Endothelial cell of umbilical vein (primary cell): Measurements from ENCODE around the gene TSTD1. TPM values are rescaled to one million over a fixed set of nuclear protein-coding genes. Genes with fewer than 3 reads are reported as not detected.

ENCODE experiments used
- BruUV-seq: library from RNA; stranded (reverse); fragments of 400-500 nt; replicated peaks from 2 replicates; lab custom pipeline; 2021; lab: Mats Ljungman, UMichigan
- CTCF ChIA-PET: fragments of 300-600, 350-600 bp; sonication (Branson Sonifier 250); formaldehyde crosslinking; loops from one replicate; lab custom pipeline; 2021; ENCODE audit warnings: antibody characterized with exemption, inconsistent platforms; lab: Charles Lee
- POLR2A ChIA-PET: fragments of 300-600, 350-600 bp; sonication (Branson Sonifier 250); formaldehyde crosslinking; loops from one replicate; lab custom pipeline; 2021; ENCODE audit warnings: antibody characterized with exemption, inconsistent platforms; lab: Charles Lee
- DNase-seq: peaks from one replicate; pipeline ENCODE4 v3.0.0-alpha.2; 2011; ENCODE audit warnings: low read depth, low spot score
- FAIRE-seq: peaks from 2 replicates; lab custom pipeline; 2011; peaks lifted over from hg19 to GRCh38; lab: Jason Lieb, UNC
- H2AFZ ChIP-seq: 2 replicates; pipeline ENCODE4 v1.6.0; 2012; ENCODE audit warnings: low read depth, low read length, control low read depth, inconsistent platforms
- H3K27ac ChIP-seq: 2 replicates; pipeline ENCODE4 v1.5.1; 2011; ENCODE audit warnings: low read depth, mild to moderate bottlenecking, control low read depth, low read length, moderate library complexity; ENCODE audit not compliant: insufficient read depth
- H3K27me3 ChIP-seq, 2 experiments: 2 replicates each; pipeline versions ENCODE4 v1.6.0 to v1.6.1; 2011; ENCODE audit warnings: low read length in 2 of 2, mixed read lengths in 1 of 2; ENCODE audit not compliant: control insufficient read depth in 2 of 2, insufficient read depth in 2 of 2
- H3K36me3 ChIP-seq, 2 experiments: 2 replicates in 1 of 2; 3 replicates in 1 of 2; pipeline ENCODE4 v1.5.1; 2011; ENCODE audit warnings: low read length in 2 of 2, mild to moderate bottlenecking in 1 of 2, moderate library complexity in 1 of 2; ENCODE audit not compliant: control insufficient read depth in 2 of 2, insufficient read depth in 2 of 2; ENCODE audit errors: extremely low read depth in 1 of 2
- H3K4me1 ChIP-seq: 3 replicates; pipeline ENCODE4 v1.5.1; 2011; ENCODE audit warnings: mild to moderate bottlenecking, low read length; ENCODE audit not compliant: control insufficient read depth, insufficient read depth; ENCODE audit errors: extremely low read depth
- H3K4me2 ChIP-seq: 2 replicates; pipeline ENCODE4 v1.6.1; 2011; ENCODE audit warnings: low read length, control low read depth, mixed read lengths; ENCODE audit not compliant: insufficient read depth
- H3K4me3 ChIP-seq, 3 experiments: fragments of 200-600 bp in 1 of 3; sonication (generic), shearing (Covaris generic) in 1 of 3; replicated peaks in 1 of 3; 2 replicates each; pipeline ENCODE4 v1.5.1; 2011 to 2016; ENCODE audit warnings: control low read depth in 3 of 3, low read length in 3 of 3, mild to moderate bottlenecking in 2 of 3, inconsistent platforms in 1 of 3, low read depth in 1 of 3, moderate library complexity in 1 of 3; ENCODE audit not compliant: insufficient read depth in 1 of 3
- H3K79me2 ChIP-seq: 2 replicates; pipeline ENCODE4 v1.6.0; 2012; ENCODE audit warnings: low read length, inconsistent platforms; ENCODE audit not compliant: control insufficient read depth, insufficient read depth
- H3K9ac ChIP-seq: replicated peaks from 2 replicates; pipeline ENCODE3; 2011; ENCODE audit warnings: low read length, control low read depth; ENCODE audit not compliant: insufficient read depth; ENCODE audit errors: extremely low read depth
- H3K9me1 ChIP-seq: replicated peaks from 3 replicates; pipeline ENCODE4 v1.6.0; 2011; ENCODE audit warnings: mild to moderate bottlenecking, low read length; ENCODE audit not compliant: control insufficient read depth, insufficient read depth; ENCODE audit errors: extremely low read depth
- H3K9me3 ChIP-seq: replicated peaks from 2 replicates; pipeline ENCODE4 v1.5.1; 2012; ENCODE audit warnings: low read length, inconsistent platforms; ENCODE audit not compliant: control insufficient read depth, insufficient read depth
- H4K20me1 ChIP-seq: replicated peaks from 2 replicates; pipeline ENCODE3; 2011; ENCODE audit warnings: mild to moderate bottlenecking, low read length; ENCODE audit not compliant: control insufficient read depth, insufficient read depth; ENCODE audit errors: extremely low read depth
- EZH2 ChIP-seq: IDR thresholded peaks from 2 replicates; pipeline ENCODE4 v1.6.1; 2012; ENCODE audit warnings: borderline replicate concordance, low read depth, mild to moderate bottlenecking, moderate library complexity, low read length, inconsistent platforms; ENCODE audit not compliant: severe bottlenecking
- FOS ChIP-seq: IDR thresholded peaks from 2 replicates; pipeline ENCODE4 v1.6.1; 2011; ENCODE audit warnings: mild to moderate bottlenecking, low read length, moderate library complexity, borderline replicate concordance; ENCODE audit not compliant: insufficient read depth
- GATA2 ChIP-seq: IDR thresholded peaks from 2 replicates; pipeline ENCODE4 v1.7.0; 2011; ENCODE audit warnings: low read depth, mild to moderate bottlenecking, moderate library complexity, mixed read lengths, low read length; ENCODE audit not compliant: insufficient read length, insufficient read depth
- JUN ChIP-seq: IDR thresholded peaks from 2 replicates; pipeline ENCODE4 v1.6.1; 2011; ENCODE audit warnings: borderline replicate concordance, low read depth; ENCODE audit not compliant: insufficient read length, insufficient read depth
- MYC ChIP-seq: IDR thresholded peaks from one replicate; pipeline ENCODE4 v1.6.1; 2011; ENCODE audit warnings: mild to moderate bottlenecking, low read depth, low read length
- POLR2A ChIP-seq: IDR thresholded peaks from 2 replicates; pipeline ENCODE4 v1.6.1; 2012; ENCODE audit warnings: low read depth, mild to moderate bottlenecking, control low read depth, low read length
- POLR2AphosphoS5 ChIP-seq: IDR thresholded peaks from 2 replicates; pipeline ENCODE4 v1.6.1; 2012; ENCODE audit warnings: low read depth, mild to moderate bottlenecking, control low read depth, low read length, moderate library complexity; ENCODE audit not compliant: insufficient read depth
- dilution Hi-C: fragments of 300-500 bp; cut with MboI; formaldehyde crosslinking; loops from one replicate; pipeline ENCODE4 v1.15.0; 2019; ENCODE audit warnings: low sequenced_read_pairs; ENCODE audit not compliant: extremely low pct_ligation_motif_present
- intact Hi-C: fragments of 100-400 bp; cut with micrococcal nuclease; formaldehyde crosslinking; loops from one replicate; pipeline ENCODE4 v1.10.0; 2022
- polyA plus RNA-seq, 4 experiments: library from polyadenylated mRNA; depleted of rRNA in 3 of 4; stranded (reverse) in 3 of 4; unstranded in 1 of 4; fragments of >200 nt; gene quantifications; 2 replicates each; pipeline versions ENCODE4 v1.2.1 to v1.2.3, GENCODE V29; 2011 to 2012; ENCODE audit warnings: missing spikeins in 1 of 4
- total RNA-seq: library from RNA; stranded (reverse); gene quantifications from 2 replicates; pipeline ENCODE4 v1.2.3, GENCODE V29; 2021
- TF ChIP-seq, protein P1 (sequence below): IDR thresholded peaks from 2 replicates; pipeline ENCODE4 v1.6.1; 2011; ENCODE audit not compliant: insufficient read depth, insufficient read length
- TF ChIP-seq, protein P2 (sequence below), 2 donors: IDR thresholded peaks; 1 replicate in 1 of 2; 2 replicates in 1 of 2; pipeline ENCODE4 v1.5.1; 2011; ENCODE audit warnings: low read length in 2 of 2, mild to moderate bottlenecking in 2 of 2, moderate library complexity in 2 of 2, control low read depth in 1 of 2, inconsistent platforms in 1 of 2, low read depth in 1 of 2; ENCODE audit not compliant: insufficient read depth in 1 of 2; ENCODE audit errors: extremely low read depth in 1 of 2

The TSTD1 gene
- total and polyA plus RNA-seq, 2 donors (not counting 3 experiments of a cell fraction or from before 2014, with no cell fraction given): 8.9 to 39.1 TPM

DNA sequence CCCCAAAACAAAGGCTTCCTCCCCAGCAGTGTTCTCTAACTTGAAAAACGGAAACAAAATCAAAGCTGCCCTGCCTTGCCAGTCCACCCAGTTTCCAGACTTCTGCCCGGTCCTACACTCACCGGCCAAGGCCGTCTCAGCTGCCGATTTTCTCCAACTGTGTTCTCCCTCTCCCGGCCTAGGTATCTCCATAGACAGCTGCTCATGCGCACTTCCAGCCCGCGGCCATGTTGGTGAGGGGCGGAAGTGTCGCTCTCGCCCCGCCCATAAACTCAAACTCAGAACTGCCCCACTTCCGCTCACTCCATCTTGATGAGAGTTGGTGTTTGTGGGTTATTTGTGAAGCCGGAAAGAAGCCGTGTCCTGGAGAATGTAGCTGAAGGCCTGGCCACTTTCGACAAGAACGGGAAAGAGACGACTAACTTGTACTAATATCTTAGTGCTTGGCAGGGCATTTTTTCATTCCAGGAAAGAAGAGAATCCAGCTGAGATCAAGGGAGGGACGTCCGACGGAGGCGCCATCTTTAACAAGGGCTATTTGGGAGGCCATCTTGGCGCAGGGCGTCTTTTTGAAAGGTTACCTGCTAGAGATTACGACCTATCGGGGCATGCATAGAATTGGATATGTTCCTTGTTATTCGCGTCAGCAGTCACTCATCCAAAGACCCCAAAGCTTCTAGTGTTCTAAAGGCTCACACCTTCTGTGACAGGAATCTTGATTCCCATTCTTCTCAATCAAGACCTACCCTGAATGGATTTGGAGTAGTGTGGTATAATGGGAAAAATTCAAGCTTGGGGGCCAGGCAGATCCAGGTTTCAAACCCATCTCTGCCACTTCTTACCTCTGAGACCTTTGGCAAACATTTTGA lies 7.2 kb upstream of the TSTD1 start, which contains the start of gene USF1:
TSS of gene USF1 (minus strand) at position 242 of the 869 bp plus-strand sequence. CDS start 2,702 bp downstream, outside the sequence.
- dilution Hi-C loops (no loop called here), intact Hi-C loops (loop anchor here (1.0 to 2.0 kb wide), 6 partner anchors 26 to 93 kb away; no protein-coding TSS in a partner anchor)
- Histone ChIP-seq H3K9me3 (no peaks in the 10 kb centered on the region), H4K20me1 (no peaks in the 10 kb centered on the region), H3K79me2 (peaks cover 12% of the 10 kb centered on the region), H3K4me3 (peak within 1 kb of the TSS; percentile 66 to 82 (median 66)), H3K27me3 (no peaks in the 10 kb centered on the region), H3K4me1 (peaks cover 10% of the 10 kb centered on the region), H3K4me2 (peak within 1 kb of the TSS; percentile 89), H3K27ac (peak within 1 kb of the TSS; percentile 94), H3K9ac (peak within 1 kb of the TSS; percentile 91), H2AFZ (peak within 1 kb of the TSS; percentile 85), H3K9me1 (no peaks in the 10 kb centered on the region), H3K36me3 (peaks cover 3 to 13% of the 10 kb centered on the region in 2 experiments)
- FAIRE-seq (peak; percentile 95), DNase-seq (peak; percentile 98)
- TF ChIP-seq FOS (no peak), POLR2AphosphoS5 (peak; percentile 65), POLR2A (peak; percentile 76), EZH2 (no peak), JUN (no peak), GATA2 (no peak), MYC (no peak)
- TF ChIP-seq, protein P1, sequence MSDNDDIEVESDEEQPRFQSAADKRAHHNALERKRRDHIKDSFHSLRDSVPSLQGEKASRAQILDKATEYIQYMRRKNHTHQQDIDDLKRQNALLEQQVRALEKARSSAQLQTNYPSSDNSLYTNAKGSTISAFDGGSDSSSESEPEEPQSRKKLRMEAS: no peak
- TF ChIP-seq, protein P2, sequence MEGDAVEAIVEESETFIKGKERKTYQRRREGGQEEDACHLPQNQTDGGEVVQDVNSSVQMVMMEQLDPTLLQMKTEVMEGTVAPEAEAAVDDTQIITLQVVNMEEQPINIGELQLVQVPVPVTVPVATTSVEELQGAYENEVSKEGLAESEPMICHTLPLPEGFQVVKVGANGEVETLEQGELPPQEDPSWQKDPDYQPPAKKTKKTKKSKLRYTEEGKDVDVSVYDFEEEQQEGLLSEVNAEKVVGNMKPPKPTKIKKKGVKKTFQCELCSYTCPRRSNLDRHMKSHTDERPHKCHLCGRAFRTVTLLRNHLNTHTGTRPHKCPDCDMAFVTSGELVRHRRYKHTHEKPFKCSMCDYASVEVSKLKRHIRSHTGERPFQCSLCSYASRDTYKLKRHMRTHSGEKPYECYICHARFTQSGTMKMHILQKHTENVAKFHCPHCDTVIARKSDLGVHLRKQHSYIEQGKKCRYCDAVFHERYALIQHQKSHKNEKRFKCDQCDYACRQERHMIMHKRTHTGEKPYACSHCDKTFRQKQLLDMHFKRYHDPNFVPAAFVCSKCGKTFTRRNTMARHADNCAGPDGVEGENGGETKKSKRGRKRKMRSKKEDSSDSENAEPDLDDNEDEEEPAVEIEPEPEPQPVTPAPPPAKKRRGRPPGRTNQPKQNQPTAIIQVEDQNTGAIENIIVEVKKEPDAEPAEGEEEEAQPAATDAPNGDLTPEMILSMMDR (IDR thresholded peaks at IDR 0.05; ENCODE audit: extremely low read depth in 1 of 2, insufficient read depth in 1 of 2, low read depth in 1 of 2, low read length in 2 of 2): no peak
- TSS peak; percentile 90 for BruUV-seq
- ChIA-PET POLR2A (interaction anchor here (0.6 to 1.8 kb wide), 5 partner anchors 26 to 139 kb away, joined by 3 to 8 read pairs (median 4); partner anchors contain the start of genes F11R, NIT1 and PFDN2), CTCF (interaction anchor here (0.6 to 11.0 kb wide), 12 partner anchors 9 to 211 kb away, joined by 3 to 181 read pairs (median 4); partner anchors contain the start of genes KLHDC9, NIT1 and PFDN2)
